Fibroblast of lung (primary cell): ENCODE data around the gene ACR.

Experiments used
- CTCF ChIP-seq, 2 donors: IDR thresholded peaks in 1 of 2; conservative IDR thresholded peaks in 1 of 2; 1 replicate in 1 of 2; 2 replicates in 1 of 2; pipeline ENCODE4 v1.5.1; 2011 to 2012; ENCODE audit warnings: low read length in 2 of 2, control low read depth in 1 of 2, inconsistent platforms in 1 of 2, low read depth in 1 of 2, mild to moderate bottlenecking in 1 of 2
- EZH2 ChIP-seq: IDR thresholded peaks from 2 replicates; pipeline ENCODE4 v1.5.1; 2012; ENCODE audit warnings: low read length, control low read depth, mild to moderate bottlenecking; ENCODE audit errors: missing control alignments

GRCh38 chr22:50728523-50728931 is 9.5 kb upstream of the ACR start:
- TF ChIP-seq CTCF (conservative IDR thresholded peaks at IDR 0.05 in 1 of 2, IDR thresholded peaks at IDR 0.05 in 1 of 2; ENCODE audit: low read depth in 1 of 2, low read length in 2 of 2) (no peak), EZH2 (no peak)
